GM06990 (cell line): ENCODE data around the gene FAM83D.

ENCODE experiments used
- DNase-seq: peaks from one replicate; pipeline ENCODE4 v3.0.0-alpha.2; 2011; ENCODE audit not compliant: insufficient read length; ENCODE audit errors: extremely low read depth
- H3K27me3 ChIP-seq: replicated peaks from 2 replicates; pipeline ENCODE4 v1.6.0; 2011; ENCODE audit warnings: low read length; ENCODE audit not compliant: control insufficient read depth, insufficient read depth
- H3K36me3 ChIP-seq: 2 replicates; pipeline ENCODE4 v1.5.1; 2011; ENCODE audit warnings: low read length; ENCODE audit not compliant: control insufficient read depth, insufficient read depth
- H3K4me3 ChIP-seq: replicated peaks from 2 replicates; pipeline ENCODE4 v1.5.1; 2011; ENCODE audit warnings: low read depth, mild to moderate bottlenecking, control low read depth, low read length
- TF ChIP-seq, protein P1 (sequence below): IDR thresholded peaks from 2 replicates; pipeline ENCODE4 v1.5.1; 2011; ENCODE audit warnings: low read length, control low read depth, mild to moderate bottlenecking, inconsistent platforms; ENCODE audit not compliant: insufficient read depth, poor library complexity, severe bottlenecking

Gene FAM83D

DNA sequence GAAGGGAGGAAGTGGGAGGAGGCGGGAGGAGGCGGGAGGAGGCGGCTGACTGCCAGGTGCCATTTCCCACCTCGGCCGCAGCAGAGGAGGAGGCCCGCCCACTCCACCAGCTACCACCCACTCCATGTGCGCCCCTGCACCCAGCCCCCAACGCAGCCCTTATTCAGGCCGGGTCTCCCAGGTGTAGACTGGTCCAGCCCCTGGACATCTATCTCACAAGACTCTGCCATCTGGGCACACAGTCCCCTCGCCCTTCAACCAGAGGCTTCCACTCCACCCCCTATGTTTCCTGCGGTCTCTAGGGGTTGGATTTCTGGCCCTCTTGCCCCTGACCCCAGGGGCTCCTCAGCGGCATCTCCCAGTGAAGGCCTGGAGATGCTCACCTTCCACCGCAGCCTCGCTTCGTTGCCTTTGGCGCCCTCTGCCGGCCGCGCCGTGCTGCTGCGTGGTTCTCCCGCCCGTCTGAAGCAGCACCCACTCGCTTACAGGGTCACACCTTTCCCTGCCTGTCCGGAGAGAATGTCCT is 32.6 kb upstream of the FAM83D start:
- peaks cover 22% of the 10 kb centered on the region for H3K36me3 ChIP-seq
- H3K27me3 ChIP-seq: no peaks in the 10 kb centered on the region
- peak; percentile 88 for DNase-seq
- TF ChIP-seq, protein P1, sequence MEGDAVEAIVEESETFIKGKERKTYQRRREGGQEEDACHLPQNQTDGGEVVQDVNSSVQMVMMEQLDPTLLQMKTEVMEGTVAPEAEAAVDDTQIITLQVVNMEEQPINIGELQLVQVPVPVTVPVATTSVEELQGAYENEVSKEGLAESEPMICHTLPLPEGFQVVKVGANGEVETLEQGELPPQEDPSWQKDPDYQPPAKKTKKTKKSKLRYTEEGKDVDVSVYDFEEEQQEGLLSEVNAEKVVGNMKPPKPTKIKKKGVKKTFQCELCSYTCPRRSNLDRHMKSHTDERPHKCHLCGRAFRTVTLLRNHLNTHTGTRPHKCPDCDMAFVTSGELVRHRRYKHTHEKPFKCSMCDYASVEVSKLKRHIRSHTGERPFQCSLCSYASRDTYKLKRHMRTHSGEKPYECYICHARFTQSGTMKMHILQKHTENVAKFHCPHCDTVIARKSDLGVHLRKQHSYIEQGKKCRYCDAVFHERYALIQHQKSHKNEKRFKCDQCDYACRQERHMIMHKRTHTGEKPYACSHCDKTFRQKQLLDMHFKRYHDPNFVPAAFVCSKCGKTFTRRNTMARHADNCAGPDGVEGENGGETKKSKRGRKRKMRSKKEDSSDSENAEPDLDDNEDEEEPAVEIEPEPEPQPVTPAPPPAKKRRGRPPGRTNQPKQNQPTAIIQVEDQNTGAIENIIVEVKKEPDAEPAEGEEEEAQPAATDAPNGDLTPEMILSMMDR: peak; percentile 98
- H3K4me3 ChIP-seq: peak overlapping the region; percentile 13

DNA sequence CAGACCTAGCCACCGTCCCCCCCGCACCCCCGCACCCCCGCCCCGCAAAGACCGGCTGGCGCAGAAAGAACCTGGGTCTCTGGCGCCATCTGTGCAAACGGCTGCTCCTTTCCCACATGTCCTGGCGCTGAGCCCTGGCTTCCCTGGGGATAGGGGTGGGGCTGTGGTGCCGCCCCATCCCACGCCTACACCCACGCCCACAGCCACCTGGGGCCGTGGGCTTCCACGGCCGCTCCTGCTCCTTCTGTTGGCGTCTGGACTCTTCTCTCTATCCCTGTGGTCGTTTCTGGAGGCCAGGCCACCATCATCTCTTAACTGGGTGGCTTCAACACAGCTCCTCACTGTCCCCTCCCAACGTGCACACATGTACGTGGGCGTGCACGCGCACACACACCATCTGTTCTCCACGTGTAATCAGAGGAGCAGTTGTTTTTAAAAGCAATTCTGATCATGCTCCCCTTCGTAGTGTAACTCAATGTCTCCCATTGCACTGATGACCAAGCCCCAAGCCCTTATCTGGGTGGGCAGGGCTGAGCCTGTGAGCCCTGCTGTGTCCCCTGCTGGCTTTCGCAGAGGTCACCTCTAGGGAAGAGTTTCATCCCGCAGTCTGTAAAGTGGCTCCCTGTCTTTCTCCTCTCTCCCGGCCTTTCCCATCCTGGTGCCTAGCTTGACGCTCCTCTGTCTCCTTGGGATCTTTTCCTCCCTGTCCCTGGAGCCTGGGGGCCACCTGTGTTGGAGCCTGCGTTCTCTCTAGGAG is 31.9 kb upstream of the FAM83D start:
- Histone ChIP-seq H3K36me3 (peaks cover 26% of the 10 kb centered on the region), H3K27me3 (no peaks in the 10 kb centered on the region), H3K4me3 (no peak overlapping the region)
- no peak for DNase-seq
- TF ChIP-seq, protein P1: no peak

DNA sequence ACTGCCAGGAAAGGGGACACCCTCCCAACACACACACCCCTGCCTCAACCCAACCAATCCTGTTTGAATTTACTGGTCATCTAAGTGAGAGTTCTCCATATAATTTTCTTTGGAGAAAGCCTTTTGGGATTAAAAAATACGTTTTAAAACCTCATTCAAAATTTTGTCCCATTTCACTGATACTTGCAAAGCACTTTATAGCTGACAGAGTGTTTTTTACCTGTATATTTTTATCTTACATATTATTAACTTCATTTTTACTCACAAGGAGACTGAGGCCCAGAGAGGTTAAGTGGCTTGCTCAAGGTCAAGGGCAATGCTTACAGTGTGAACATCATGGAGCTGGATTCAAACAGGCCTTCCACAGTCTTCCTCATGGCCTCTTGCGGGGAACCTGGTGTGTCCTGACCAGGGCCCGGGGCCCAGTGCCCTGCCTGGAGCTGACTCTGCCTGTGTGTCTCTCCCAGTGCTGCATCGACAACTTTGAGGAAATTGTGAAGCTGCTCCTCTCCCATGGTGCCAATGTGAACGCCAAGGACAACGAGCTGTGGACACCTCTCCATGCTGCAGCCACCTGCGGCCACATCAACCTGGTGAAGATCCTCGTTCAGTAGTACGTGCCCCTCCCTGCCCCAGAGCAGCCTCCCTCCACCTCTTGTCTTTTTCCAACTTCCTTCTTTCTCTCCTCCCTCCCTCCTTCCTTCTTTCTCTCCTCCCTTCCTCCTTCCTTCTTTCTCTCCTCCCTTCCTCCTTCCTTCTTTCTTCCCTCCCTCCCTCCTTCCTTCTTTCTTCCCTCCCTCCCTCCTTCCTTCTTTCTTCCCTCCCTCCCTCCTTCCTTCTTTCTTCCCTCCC is 30.9 kb upstream of the FAM83D start:
- peaks cover 26% of the 10 kb centered on the region for H3K36me3 ChIP-seq
- no peak for DNase-seq
- no peak overlapping the region for H3K4me3 ChIP-seq
- H3K27me3 ChIP-seq: no peaks in the 10 kb centered on the region
- TF ChIP-seq, protein P1: no peak

DNA sequence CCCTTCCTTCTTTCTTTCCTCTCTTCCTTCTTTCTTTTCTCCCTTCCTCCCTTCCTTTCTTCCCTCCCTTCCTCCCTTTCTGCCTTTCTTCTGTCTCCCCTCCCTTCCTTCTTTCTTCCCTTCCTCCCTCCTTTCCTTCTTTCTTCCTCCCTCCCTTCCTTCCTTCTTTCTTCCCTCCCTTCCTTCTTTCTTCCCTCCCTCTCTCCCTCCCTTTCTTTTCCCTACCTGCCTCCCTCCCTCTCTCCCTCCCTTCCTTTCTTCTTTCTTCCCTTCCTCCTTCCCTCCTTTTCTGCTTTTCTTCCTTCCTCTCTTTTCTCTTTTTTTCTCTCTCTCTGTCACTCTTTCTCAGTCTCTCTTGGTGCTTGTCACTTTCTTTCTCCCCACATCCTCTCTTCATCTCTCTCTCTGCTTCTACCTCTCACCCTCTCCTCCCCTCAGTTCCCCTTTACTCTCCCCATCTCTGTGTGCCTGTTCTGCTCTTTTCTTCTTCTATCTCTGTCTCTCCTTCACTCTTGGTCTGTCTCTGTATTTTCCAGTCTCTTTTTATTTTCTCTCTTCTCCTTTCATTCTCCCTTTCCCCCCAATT is 30.1 kb upstream of the FAM83D start:
- peaks cover 29% of the 10 kb centered on the region for H3K36me3 ChIP-seq
- no peak overlapping the region for H3K4me3 ChIP-seq
- DNase-seq: no peak
- no peaks in the 10 kb centered on the region for H3K27me3 ChIP-seq
- TF ChIP-seq, protein P1: no peak

DNA sequence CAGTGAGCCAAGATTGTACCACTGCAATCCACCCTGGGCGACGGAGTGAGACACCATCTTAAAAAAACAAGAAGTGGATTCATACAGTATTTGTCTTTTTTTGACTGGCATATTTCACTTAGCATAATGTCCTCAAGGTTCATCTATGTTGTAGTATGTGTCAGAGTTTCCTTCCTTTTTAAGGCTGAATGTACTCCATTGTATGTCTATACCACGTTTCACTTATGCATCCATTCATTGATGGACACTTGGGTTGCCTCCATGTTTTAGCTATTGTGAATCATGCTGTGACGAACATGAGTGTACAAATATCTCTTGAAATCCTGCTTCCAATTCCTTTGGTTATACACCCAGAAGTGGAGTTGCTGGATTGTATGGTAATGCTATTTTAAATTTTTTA is 28.9 kb upstream of the FAM83D start:
- H3K27me3 ChIP-seq: no peaks in the 10 kb centered on the region
- no peak for DNase-seq
- peaks cover 35% of the 10 kb centered on the region for H3K36me3 ChIP-seq
- no peak overlapping the region for H3K4me3 ChIP-seq
- TF ChIP-seq, protein P1: no peak
